ENCODE data around the gene TNFRSF1B.
A peak's percentile ranks its signal among the peaks of the same experiment; 100 is the strongest.
"Not testable (repeated sequence)": the region's sequence is repeated elsewhere in the genome, so short reads cannot be mapped to it uniquely, and the experiment has no call there.

TNFRSF1B gene

DNA sequence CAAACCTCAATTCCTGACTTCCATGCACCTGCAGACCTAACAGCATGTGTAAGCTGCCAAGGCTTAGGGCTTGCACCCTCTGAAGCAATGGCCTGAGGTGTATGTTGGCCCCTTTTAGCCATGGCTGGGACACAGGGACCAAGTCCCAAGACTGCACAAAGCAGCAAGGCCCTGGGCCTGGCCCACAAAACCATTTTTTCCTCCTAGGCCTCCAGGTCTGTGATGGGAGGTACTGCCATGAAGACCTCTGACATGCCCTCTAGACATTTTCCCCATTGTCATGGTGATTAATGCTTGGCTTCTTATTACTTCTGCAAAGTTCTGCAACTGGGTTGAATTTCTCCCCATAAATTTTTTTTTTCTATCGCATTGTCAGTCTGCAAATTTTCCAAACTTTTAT lies 55.9 kb downstream of the TNFRSF1B start:
- not testable (repeated sequence) for DNase-seq (ENCODE audit: low spot score)

DNA sequence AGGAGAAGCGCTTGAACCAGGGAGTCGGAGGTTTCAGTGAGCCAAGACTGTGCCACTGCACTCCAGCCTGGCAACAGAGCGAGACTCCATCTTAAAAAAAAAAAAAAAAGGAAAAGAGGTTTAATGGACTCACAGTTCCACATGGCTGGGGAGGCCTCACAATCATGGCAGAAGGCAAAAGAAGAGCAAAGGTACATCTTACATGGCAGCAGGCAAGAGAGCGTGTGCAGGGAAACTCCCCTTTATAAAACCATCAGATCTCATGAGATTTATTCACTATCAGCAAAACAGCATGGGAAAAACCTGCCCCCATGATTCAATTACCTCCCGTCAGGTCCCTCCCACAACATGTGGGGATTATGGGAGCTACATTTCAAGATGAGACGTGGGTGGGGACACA lies 57.3 kb downstream of the TNFRSF1B start:
- DNase-seq (ENCODE audit: low spot score): not testable (repeated sequence)

DNA sequence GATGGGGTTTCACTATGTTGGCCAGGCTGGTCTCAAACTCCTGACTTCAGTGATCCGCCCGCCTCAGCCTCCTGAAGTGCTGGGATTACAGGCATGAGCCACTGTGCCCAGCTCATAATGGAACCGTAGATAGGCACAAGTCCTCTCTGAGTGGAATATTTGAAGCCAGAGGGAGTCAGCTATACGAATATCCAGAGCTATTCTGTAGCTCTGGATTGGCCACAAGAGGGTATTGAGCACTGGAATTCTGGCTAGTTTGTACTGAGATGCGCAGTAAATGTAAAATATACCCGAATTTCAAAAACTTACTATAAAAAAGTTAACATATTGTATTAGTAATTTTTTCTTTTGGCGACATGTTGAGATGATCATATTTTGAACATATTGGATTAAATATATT lies 62.2 kb downstream of the TNFRSF1B start:
- no peak for DNase-seq (ENCODE audit: low spot score)

DNA sequence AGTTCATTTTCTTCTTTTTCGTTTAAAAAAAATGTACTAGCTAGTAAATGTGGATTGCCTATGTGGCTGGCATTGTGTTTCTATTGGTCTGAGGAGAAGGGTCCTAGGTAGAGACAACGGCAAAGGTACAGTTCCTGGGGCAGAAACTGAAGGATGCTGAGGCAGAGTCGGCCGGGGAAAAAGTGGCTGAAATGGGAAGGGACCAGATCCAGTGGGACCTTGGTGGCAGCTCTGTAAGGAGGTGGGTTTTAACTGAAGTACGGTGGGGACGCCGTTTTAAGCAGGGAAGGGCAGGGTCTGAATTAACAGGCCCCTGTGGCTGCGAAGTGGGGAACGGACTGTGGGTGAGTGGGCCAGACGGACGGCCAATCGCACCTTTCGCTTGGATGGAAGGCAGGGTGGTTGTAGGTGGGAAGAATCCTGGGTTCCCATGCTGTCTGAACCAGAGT lies 62.6 kb downstream of the TNFRSF1B start:
- DNase-seq (ENCODE audit: low spot score): no peak

DNA sequence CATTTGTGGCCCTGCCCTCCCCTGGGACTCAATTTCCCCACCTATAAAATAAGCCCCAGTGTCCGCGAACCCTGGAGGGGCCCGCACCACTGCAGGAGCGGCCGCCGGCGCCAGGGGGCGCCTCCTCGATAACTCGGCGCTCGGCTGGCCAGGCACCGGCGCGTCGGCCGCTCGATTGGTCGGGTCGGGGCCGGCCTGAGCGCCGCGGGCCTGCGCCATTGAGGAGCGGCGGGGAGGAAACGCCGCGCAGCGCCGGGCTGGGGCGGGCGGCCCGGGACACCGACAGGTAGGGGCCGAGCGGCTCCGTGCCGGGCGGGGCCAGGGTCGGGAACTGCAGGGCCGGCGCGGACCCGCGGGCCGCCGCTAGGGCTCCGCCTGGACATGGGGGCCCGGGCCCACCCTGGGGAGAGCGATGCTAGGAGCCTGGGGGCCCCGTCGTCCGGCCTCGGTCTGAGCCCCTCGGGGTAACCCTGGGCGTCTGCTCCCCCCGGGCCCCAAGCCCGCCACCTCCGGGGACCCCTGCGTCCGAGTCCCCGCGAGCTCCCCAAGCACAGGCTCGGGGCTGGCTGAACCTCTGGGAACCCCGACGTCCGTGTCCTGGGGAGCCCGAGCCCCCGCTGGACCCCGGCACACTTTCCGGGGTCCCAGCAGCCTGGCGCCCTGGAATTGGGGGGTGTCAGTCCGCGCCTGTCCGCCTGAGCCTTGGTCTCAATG lies 63.2 kb downstream of the TNFRSF1B start, which contains the start of gene VPS13D:
TSS of gene VPS13D (plus strand) at position 196 of the 714 bp plus-strand sequence. CDS start 4,237 bp downstream, outside the sequence.
- DNase-seq (ENCODE audit: low spot score): peak; percentile 86

DNA sequence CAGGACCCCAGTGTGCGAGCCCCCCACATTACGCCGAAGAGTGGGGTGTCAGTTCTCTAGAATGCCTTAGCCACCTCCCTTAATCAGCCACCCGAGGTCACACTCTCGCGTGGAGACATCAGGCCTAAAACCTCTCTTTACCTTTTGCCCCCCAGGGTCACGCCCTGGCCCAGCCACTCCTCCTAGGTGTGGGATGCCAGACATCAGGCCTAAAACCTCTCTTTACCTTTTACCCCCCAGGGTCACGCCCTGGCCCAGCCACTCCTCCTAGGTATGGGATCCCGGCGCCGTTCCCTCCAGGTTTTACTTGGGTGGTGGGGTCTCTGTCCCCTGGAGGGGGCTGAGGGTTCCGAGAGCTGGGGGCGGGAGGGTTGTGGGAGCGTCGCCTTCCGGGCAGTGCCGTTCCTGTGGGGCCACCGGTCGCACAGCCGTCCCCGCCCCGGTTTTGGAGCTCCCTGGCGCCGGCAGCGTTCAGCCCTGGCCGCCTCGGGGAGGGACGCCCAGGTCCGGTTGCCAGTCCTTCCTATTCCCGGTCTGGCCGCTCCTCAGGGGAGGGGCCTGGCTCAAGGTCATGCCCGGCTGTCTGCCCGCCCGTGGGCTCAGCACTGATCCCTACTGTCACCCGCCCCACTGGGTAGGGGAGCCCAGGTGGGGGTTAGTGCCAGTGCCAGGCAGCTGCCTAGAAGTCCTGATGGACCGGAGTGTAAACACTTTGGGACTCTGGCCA lies 63.9 kb downstream of the TNFRSF1B start:
- no peak for DNase-seq (ENCODE audit: low spot score)

DNA sequence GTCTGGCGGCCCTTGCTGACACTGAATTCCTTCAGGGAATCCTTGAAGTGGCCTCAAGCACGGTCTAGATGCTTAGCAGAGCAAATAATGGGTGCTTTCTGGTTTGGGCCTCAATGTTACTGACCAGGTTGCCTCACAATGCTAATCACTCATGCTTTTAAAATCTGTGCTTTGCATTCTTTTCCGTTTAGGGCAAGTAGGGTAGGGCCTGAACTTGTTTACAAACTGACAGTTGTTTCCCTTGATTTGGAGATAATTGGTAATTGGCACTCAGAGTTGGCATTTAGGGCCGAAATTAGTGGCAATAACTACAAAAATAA lies 64.4 kb downstream of the TNFRSF1B start:
- no peak for DNase-seq (ENCODE audit: low spot score)

DNA sequence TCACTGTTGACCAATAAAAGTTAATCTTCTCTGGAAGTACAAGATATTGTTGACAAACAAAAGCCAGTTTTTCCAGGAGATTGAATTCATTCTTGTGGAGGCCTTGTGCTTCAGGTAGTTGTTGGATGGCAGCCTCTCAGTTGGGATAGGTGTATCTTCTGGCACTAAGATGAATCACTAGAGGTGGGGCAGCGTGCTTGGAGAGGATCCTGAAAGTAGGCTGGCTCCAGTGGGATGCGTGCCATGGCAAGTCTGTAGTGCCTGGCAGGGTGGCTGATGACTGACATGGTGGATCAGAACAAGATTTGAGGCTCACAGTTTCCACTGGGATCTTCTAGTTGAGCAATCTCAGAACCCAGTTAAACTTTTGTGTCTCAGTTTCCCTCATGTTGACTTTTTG lies 65.4 kb downstream of the TNFRSF1B start:
- DNase-seq (ENCODE audit: low spot score): no peak

DNA sequence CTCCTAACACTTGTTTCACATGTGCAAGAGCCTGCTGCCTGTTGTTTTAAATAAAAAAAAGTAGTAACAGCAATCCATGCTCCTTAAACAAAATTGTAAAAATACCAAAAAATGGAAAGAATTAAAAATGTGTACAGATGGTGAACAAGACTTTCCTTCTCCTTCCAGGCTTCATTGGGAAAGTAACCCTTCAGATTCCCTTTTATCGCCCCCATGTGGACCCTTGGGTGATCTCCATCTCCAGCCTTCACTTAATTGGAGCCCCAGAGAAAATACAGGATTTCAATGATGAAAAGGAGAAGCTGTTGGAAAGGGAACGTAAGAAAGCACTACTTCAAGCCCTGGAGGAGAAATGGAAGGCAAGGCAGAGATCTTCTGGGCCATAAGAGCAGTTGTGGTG lies 77.3 kb downstream of the TNFRSF1B start:
- DNase-seq (ENCODE audit: low spot score): no peak

DNA sequence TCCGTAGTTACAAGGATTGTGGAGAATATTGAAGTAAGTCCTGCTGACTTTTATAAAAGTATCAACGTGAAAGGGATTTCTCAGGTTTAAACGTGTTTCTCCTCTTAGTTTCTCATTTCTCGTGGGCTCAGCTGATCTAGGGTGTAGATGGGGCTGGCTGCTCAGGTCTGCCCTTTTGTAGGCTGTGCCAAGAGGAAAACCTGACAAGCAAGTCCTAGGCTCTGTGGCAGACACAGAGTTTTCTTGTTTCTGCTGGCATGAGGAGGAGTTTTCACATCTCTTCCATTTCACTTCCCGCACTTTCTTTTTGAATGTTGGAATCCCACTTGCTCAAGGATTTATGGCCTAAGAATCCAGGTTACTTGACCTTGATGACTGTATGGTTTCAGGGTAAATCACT lies 77.8 kb downstream of the TNFRSF1B start:
- DNase-seq (ENCODE audit: low spot score): no peak

DNA sequence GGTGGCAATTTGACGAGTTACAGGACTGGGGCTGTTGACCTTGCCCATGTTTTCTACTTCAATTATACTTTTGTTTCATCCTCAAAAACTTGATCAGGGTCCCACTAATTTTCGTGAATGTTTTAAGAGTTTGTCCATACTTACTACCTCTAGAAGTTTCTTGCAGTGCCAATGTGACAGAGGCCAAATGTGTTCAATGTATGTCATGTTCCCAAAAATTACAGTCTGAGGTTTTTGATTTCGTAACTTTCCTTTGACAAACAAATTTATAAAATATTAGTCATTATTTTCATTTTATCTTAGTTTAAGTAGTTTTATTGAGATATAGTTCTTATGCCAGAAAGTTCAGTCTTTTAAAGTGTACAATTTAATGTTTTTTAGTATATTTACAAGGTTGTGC lies 78.3 kb downstream of the TNFRSF1B start:
- no peak for DNase-seq (ENCODE audit: low spot score)

DNA sequence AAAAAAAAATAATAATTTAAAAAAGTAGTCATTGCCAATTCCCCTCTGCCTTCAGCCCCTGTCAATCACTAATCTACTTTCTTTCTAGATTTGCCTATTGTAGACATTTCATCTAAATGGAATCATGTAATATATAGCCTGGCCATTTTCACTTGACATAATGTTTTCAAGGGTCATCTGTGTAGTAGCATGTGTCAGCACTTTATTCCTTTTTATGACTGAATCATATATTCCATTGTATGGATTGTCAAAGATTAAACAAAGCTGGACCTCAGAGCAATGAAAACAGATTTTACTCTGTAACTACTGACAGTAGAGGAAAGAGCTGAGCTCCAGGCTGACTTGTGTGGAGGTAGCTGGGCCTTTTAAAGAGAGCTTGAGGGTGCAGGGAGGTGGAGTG lies 78.9 kb downstream of the TNFRSF1B start:
- DNase-seq (ENCODE audit: low spot score): no peak

DNA sequence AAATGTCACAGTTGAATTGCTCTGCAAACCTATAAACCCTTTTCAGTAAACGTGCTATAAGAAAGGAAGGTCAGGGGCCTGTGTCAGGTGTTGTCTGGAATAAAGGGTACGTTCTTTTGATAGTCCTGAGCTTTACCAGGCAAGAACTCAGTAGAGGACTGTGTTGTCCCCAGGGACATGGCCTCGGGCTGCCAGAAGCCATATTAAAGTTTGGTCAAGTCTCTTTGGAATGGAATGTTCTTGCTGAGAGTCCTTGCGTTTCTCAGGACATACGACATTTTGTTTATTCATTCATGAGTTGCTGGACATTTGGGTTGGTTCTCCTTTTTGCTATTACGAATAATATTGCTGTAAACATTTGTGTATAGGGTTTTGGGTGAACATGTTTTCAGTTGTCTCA lies 79.8 kb downstream of the TNFRSF1B start:
- DNase-seq (ENCODE audit: low spot score): no peak

DNA sequence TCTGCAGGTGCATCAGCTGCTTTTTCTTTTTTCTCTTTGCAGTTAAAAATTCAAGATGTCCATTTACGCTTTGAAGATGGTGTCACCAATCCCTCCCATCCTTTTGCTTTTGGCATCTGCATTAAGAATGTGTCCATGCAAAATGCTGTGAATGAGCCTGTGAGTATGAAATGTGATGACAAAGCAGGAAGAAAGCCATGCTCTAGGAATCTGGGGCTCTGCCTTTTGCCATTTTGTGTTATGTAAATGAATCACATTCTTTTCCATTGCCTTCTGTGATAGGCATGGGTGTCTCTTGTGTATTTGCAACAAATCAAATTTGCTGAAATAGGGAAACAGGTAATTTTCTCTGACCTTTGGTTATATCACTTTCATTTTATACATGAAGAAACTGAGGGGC lies 82.4 kb downstream of the TNFRSF1B start:
- no peak for DNase-seq (ENCODE audit: low spot score)

DNA sequence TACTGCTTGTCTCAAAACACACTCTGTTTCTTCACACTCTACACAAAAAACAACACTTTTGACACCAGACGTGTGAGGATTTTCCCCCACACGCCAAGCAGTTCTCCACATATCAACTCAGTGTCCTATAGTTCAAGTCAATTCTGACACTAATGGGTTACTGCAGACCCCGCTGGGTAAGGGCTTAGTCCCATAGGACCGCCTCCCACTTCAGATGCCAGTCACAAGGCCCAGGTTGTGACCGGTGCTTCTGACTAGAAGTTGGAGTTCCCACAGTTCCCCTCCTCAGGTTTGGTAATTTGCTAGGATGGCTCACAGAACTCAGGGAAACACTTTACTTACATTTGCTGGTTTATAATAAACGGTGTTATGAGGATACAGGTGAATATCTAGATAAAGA lies 83.0 kb downstream of the TNFRSF1B start:
- DNase-seq (ENCODE audit: low spot score): no peak

DNA sequence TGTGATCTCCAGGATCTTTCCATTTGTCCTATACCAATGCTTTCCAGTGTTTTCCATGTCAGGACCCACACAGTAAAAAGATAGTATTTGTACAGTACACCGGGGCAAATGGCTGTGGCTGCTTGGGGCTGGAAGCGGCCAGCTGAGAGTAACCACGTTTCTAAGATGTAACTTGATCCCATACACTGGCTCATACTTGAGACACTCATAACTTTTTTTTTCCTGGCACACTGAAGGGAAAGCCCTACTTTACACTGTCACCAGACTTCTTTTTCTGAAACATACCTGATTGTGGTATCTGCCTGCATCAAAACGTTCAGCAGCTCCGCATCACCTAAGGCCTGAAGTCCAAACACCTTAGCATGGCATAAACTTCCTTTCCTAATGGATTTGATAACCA lies 84.7 kb downstream of the TNFRSF1B start:
- DNase-seq (ENCODE audit: low spot score): no peak

DNA sequence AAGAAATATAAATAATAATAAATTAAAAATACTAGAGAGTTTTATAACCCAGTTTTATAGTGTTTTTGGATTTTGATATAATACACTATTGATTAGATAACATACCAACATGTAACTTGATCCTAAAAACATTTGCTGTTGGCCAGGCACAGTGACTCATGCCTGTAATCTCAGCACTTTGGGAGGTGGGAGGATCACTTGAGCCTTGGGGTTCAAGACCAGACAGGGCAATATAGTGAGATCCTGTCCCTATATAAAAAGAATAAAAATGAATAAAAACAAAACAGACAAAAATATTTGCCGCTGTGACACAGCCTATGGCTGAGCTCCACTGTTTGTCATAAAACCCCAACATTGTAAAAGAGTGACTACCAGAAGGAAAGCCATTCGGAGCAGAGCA lies 89.1 kb downstream of the TNFRSF1B start:
- no peak for DNase-seq (ENCODE audit: low spot score)

DNA sequence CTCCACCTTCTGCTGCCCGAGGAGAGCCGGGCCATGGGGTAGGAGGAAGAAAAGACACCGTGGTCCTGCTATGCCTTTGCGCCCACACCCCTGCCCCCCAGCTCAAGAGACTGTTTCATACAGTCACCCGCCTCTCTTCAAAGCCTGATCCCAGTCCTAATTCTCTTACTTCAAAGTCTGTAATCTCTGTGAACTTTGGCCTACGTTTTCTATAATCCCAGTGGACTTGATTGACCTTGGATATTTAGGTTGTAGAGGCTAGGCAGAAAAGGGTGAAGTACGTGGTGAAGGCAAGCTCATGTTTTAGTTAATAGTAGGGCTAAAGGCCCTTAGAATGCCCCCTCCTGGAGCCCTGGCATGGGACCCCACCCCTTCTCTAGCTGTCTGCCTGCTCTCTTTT lies 91.5 kb downstream of the TNFRSF1B start:
- DNase-seq (ENCODE audit: low spot score): no peak
